ENCODE data around the gene ALK. TPM values are rescaled to one million over a fixed set of nuclear protein-coding genes. Genes with fewer than 3 reads are reported as not detected.

Gene ALK
- total RNA-seq, 8 experiments from 2014 or later, result 0.49 to 8.8 (median 3.8) TPM

DNA sequence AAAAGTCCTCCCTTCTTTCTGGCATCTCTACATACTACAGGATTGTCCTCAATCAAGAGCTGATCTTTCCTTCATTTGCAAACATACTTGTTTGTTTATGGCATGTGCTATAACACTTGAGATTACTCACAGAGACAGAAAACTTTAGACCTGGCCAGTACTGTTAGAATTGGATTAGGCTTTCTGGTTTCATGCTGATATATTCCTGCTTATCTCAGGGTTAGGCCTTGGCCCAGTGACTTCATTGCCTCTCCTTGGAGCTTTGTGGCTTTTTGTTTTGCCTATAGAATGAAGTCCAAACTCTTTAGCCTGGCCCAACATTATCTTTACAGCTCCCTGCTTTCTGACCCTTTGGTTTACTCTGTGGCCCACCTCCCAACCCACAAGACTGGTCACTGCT is 363.3 kb downstream of the ALK start:
- Histone ChIP-seq H3K27ac (no peak overlapping the region), H3K4me1 (replicated peaks in 1 of 2) (peaks cover 2 to 10% of the 10 kb centered on the region in 2 donors), H3K4me3 (no peak overlapping the region)
- ATAC-seq (replicated peaks in 6 of 8), result no peak
- in situ Hi-C loops (cut with MboI; ENCODE audit: low pct_unique_long_range_greater_than_20kb in 2 of 9, low sequenced_read_pairs in 9 of 9, unreplicated experiment in 9 of 9), result no loop called here

DNA sequence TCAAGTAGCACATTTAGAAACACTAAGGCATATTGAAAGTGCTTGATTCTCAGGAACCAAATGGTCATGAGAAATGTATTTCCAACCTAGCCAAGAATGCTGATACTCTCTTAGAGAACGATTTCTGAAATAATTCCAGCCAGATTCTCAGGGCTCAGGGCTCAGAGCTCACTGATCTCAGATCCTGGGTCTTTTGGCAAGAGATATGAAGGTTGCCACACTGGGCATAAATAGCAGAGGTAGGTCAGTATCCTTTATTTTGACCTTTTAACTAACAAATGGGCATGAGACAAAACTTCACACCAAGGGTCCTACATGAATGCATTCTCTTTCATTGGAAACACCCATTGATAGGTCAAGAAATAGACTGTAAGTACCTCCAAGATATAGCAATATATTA is 364.1 kb downstream of the ALK start:
- no peak overlapping the region for H3K27ac ChIP-seq
- 0 to 80% (median 0%) methylated on average over 1 of the region's 1 CpG; no CpG with 5 or more reads in 3 of the 10 experiments for WGBS, 10 experiments
- H3K4me3 ChIP-seq, result no peak overlapping the region
- H3K4me1 ChIP-seq (replicated peaks in 1 of 2), result peaks cover 2 to 10% of the 10 kb centered on the region in 2 donors
- ATAC-seq (replicated peaks in 6 of 8), result no peak
- in situ Hi-C loops (cut with MboI; ENCODE audit: low pct_unique_long_range_greater_than_20kb in 2 of 9, low sequenced_read_pairs in 9 of 9, unreplicated experiment in 9 of 9), result no loop called here

DNA sequence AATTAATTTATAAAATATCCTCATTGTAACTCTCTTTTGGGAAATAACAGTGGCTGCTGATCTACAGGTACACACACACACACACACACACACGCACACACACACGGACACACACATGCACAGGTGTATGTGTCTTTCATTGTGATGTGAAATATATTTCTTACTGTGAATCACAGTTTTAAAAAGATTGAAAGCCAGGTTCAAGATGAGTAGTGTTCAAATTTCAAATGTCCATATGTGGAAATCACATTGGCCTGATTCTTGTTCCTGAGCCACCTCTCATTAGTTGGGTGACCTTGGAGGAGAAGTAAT is 372.4 kb downstream of the ALK start:
- Histone ChIP-seq H3K4me1 (replicated peaks in 1 of 2) (no peaks in the 10 kb centered on the region), H3K27ac (no peak overlapping the region), H3K4me3 (no peak overlapping the region)
- ATAC-seq (replicated peaks in 6 of 8), result no peak
- 40 to 78% (median 67%) methylated on average over 1 to 2 of the region's 2 CpGs; no CpG with 5 or more reads in 5 of the 10 experiments for WGBS, 10 experiments
- in situ Hi-C loops (cut with MboI; ENCODE audit: low pct_unique_long_range_greater_than_20kb in 2 of 9, low sequenced_read_pairs in 9 of 9, unreplicated experiment in 9 of 9), result no loop called here

DNA sequence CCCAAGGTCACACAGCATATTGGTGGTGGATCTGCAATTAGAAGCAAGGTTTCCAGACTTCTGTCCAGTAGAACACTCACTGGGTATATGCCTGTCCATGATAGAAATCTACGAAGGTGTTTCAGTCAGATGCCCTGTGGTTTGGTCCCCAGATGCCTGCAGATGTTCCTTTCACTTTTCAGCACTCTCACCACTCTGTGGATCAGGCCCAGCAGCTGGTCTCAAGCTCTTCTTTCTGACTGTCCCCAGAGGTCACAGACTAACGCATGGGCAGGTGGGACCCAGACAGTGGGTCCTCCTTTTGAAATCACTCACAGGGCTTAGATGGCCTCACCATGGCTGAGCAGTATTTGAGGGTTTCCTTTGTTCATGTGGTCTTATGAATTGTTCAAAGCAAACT is 376.5 kb downstream of the ALK start:
- no peak for ATAC-seq (replicated peaks in 6 of 8)
- no peaks in the 10 kb centered on the region for H3K4me1 ChIP-seq (replicated peaks in 1 of 2)
- H3K27ac ChIP-seq, result no peak overlapping the region
- 40 to 100% (median 93%) methylated on average over 1 to 2 of the region's 2 CpGs; no CpG with 5 or more reads in 6 of the 10 experiments for WGBS, 10 experiments
- in situ Hi-C loops (cut with MboI; ENCODE audit: low pct_unique_long_range_greater_than_20kb in 2 of 9, low sequenced_read_pairs in 9 of 9, unreplicated experiment in 9 of 9), result no loop called here
- no peak overlapping the region for H3K4me3 ChIP-seq

DNA sequence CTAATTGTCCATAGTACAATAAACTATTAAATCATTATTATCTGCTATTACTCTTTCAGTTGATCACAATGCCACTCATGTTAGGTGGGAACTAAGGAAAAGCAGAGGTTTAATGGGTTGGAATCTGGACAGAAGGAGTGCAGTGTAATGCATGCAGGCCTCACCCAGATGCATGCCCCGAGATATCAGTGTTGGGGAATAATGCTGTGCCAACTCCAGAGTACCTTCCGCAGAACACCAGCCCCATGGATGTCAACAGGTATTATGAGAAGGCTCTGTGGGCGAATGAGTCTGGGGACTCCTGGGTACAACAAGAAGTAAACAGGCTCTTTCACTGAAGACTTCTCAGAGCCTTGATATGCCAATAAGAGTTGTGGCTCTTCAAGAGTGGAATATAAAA is 377.4 kb downstream of the ALK start:
- Histone ChIP-seq H3K4me3 (no peak overlapping the region), H3K4me1 (replicated peaks in 1 of 2) (no peaks in the 10 kb centered on the region), H3K27ac (no peak overlapping the region)
- in situ Hi-C loops (cut with MboI; ENCODE audit: low pct_unique_long_range_greater_than_20kb in 2 of 9, low sequenced_read_pairs in 9 of 9, unreplicated experiment in 9 of 9), result no loop called here
- WGBS, 10 experiments, result 0 to 100% (median 70%) methylated on average over 1 to 3 of the region's 3 CpGs; no CpG with 5 or more reads in 5 of the 10 experiments
- ATAC-seq (replicated peaks in 6 of 8), result no peak

DNA sequence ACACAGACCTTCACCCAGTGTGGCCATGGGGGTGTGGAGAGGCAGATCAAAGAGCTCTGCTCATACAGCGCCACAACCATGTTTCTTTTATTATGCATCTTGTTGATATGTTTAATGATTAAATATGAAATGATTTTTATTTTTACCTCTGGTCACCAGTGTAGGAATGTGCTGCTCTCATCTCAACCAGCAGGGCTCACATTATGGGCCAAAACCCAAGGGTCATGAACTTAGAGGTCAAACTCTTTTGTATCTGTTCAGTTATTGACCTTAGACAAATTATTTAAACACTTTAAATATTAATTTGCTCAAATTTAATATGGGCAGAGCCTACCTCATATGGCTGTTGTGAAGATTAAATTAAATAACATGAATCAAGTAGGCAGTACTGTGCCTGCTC is 386.2 kb downstream of the ALK start:
- Histone ChIP-seq H3K4me3 (no peak overlapping the region), H3K27ac (no peak overlapping the region), H3K4me1 (replicated peaks in 1 of 2) (no peaks in the 10 kb centered on the region)
- 0 to 100% (median 73%) methylated on average over 1 of the region's 1 CpG; no CpG with 5 or more reads in 4 of the 10 experiments for WGBS, 10 experiments
- no peak for ATAC-seq (replicated peaks in 6 of 8)
- in situ Hi-C loops (cut with MboI; ENCODE audit: low pct_unique_long_range_greater_than_20kb in 2 of 9, low sequenced_read_pairs in 9 of 9, unreplicated experiment in 9 of 9), result no loop called here

DNA sequence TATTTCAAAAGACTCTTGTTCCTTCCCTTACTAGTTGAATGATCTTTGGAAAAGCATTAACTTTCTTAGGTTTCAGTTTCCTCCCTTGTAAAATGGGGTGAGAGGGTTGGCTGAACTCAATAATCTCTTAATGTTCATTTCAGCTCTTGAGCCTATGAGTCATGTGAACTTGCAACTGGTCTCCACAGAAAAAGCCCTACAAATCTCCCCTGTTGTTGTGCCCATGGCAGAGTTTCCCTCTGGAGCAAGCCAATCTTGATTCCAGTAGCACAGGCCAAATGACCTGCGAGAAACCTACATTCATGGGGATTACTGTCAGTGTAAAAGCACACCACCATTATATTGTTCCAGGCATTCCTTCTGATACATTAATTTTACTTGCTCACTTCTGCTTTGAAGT is 388.9 kb downstream of the ALK start:
- no peak overlapping the region for H3K4me3 ChIP-seq
- peaks cover 0 to 10% of the 10 kb centered on the region in 2 donors for H3K4me1 ChIP-seq (replicated peaks in 1 of 2)
- WGBS, 10 experiments, result 0 to 100% (median 83%) methylated on average over 1 of the region's 1 CpG; no CpG with 5 or more reads in 6 of the 10 experiments
- no peak overlapping the region for H3K27ac ChIP-seq
- ATAC-seq (replicated peaks in 6 of 8), result no peak
- in situ Hi-C loops (cut with MboI; ENCODE audit: low pct_unique_long_range_greater_than_20kb in 2 of 9, low sequenced_read_pairs in 9 of 9, unreplicated experiment in 9 of 9), result no loop called here

DNA sequence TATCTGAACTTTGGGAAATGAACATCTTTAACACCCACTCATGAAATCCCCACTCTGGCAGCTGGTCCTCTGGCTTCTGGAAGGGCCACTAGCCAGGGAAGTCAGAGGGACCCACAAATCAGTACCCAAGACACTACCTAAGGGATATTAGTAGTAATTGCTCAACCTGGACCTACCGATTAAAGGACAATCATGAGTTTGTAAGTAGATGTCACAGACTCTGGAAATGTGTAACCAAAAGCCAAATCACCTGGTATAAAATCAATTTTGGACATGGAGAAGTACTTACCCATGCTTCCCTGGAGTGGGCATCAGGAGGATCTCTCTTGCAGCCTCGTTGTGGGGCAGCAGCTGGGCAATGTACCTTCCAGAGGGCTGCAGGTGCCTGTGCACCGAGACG is 389.8 kb downstream of the ALK start:
- in situ Hi-C loops (cut with MboI; ENCODE audit: low pct_unique_long_range_greater_than_20kb in 2 of 9, low sequenced_read_pairs in 9 of 9, unreplicated experiment in 9 of 9), result no loop called here
- peaks cover 0 to 10% of the 10 kb centered on the region in 2 donors for H3K4me1 ChIP-seq (replicated peaks in 1 of 2)
- no peak overlapping the region for H3K27ac ChIP-seq
- WGBS, 10 experiments, result 80 to 100% (median 97%) methylated on average over 1 to 4 of the region's 4 CpGs; no CpG with 5 or more reads in 3 of the 10 experiments
- ATAC-seq (replicated peaks in 6 of 8), result no peak
- H3K4me3 ChIP-seq, result no peak overlapping the region

DNA sequence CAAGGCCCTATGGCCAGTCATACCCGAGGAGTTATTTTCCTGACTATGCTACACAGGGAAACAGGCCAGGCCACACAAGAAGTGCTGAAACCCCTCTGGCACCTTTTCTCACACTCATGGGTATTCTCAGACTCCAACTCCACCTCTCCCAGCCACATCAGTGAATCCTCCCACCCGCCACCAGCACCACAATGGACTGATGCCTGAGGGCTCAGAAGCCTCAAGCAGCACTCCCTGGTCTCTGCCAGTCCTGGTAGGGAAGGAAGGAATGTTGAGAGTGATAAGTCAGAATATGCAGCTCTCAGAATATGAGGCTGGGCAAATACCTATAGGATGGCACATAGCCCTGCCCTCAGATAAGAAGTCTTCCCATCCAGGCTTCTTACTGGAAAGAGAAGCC is 391.1 kb downstream of the ALK start:
- peaks cover 0 to 10% of the 10 kb centered on the region in 2 donors for H3K4me1 ChIP-seq (replicated peaks in 1 of 2)
- H3K4me3 ChIP-seq, result no peak overlapping the region
- no peak for ATAC-seq (replicated peaks in 6 of 8)
- WGBS, 10 experiments, result 71 to 100% (median 88%) methylated on average over 1 of the region's 2 CpGs; no CpG with 5 or more reads in 5 of the 10 experiments
- no peak overlapping the region for H3K27ac ChIP-seq
- in situ Hi-C loops (cut with MboI; ENCODE audit: low pct_unique_long_range_greater_than_20kb in 2 of 9, low sequenced_read_pairs in 9 of 9, unreplicated experiment in 9 of 9), result no loop called here

DNA sequence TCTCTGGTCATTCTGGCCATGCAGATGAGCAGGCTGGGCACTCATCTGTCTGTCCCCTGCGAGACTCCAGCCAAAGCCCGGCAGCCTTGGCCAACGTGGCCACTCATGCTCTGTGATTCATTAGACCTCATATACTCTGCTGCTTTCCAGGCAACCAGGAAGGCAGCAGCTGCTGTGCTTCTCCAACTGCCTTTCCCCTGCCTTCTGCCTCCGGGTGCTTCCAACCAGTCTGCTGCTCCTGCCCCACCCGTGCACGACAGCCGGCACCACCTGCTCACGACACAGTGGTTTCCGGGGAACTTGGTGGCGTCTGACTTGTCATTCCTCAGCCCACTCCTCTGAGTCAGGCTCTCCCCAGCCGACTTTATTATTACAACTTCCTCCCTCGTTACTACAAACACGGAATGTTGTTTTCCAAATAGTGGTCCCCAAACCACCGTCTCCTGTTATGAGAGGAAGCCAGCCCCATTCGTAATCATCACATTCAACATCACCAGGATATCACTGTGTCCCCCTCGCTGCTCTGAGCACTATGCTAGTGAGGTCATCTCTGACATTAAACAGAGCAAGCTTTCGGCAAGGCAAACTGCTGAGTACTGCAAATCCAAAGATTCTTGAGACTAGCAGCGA is 392.4 kb downstream of the ALK start:
- peak; percentile 22 to 98 (median 95) for ATAC-seq (replicated peaks in 6 of 8)
- Histone ChIP-seq H3K4me3 (no peak overlapping the region), H3K27ac (no peak overlapping the region), H3K4me1 (replicated peaks in 1 of 2) (peaks cover 0 to 10% of the 10 kb centered on the region in 2 donors)
- in situ Hi-C loops (cut with MboI; ENCODE audit: low pct_unique_long_range_greater_than_20kb in 2 of 9, low sequenced_read_pairs in 9 of 9, unreplicated experiment in 9 of 9), result no loop called here
- 3 to 90% (median 57%) methylated on average over 1 to 10 of the region's 18 CpGs; no CpG with 5 or more reads in 2 of the 10 experiments for WGBS, 10 experiments

DNA sequence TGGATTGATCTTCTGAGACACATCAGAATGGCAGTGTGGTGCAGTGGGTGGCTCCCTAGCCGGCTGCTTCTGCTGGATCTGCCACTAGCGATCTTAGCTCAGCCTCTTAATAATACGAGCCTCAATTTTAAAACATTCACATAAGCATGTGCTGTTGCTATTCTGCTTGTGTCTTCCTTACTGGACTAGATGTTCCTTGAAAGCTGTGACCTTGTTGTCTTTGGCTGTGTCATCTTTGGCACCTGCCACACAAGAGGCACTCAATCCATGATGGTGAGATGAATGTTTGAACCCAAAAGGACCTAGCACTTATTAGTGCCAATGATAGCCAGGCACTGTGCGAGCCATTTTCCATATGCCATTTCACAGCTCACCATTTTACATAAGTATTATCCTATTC is 393.0 kb downstream of the ALK start:
- Histone ChIP-seq H3K27ac (no peak overlapping the region), H3K4me1 (replicated peaks in 1 of 2) (peaks cover 0 to 10% of the 10 kb centered on the region in 2 donors), H3K4me3 (no peak overlapping the region)
- 57 to 100% (median 83%) methylated on average over 1 to 4 of the region's 4 CpGs; no CpG with 5 or more reads in 4 of the 10 experiments for WGBS, 10 experiments
- in situ Hi-C loops (cut with MboI; ENCODE audit: low pct_unique_long_range_greater_than_20kb in 2 of 9, low sequenced_read_pairs in 9 of 9, unreplicated experiment in 9 of 9), result no loop called here
- ATAC-seq (replicated peaks in 6 of 8), result no peak

DNA sequence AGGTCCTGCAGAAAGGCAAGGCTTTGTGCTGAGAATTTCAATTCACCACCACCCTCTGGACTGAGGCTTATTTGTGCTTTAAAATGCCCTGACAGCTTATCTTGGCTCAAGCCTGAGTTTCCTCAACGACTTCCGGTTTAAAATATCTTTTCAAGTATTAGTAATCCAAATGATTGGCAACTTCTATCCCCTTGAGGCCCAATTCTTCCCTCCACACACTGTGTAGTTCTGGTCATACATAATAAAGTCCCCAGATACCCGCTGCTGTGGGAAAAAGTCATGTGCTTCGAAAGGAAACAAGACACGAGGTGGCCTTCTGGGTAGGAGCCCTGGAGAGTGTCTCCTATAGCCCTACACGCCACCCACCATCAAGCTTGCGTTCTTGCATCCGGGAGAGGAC is 393.4 kb downstream of the ALK start:
- 87 to 100% (median 96%) methylated on average over 1 to 5 of the region's 8 CpGs; no CpG with 5 or more reads in 3 of the 10 experiments for WGBS, 10 experiments

DNA sequence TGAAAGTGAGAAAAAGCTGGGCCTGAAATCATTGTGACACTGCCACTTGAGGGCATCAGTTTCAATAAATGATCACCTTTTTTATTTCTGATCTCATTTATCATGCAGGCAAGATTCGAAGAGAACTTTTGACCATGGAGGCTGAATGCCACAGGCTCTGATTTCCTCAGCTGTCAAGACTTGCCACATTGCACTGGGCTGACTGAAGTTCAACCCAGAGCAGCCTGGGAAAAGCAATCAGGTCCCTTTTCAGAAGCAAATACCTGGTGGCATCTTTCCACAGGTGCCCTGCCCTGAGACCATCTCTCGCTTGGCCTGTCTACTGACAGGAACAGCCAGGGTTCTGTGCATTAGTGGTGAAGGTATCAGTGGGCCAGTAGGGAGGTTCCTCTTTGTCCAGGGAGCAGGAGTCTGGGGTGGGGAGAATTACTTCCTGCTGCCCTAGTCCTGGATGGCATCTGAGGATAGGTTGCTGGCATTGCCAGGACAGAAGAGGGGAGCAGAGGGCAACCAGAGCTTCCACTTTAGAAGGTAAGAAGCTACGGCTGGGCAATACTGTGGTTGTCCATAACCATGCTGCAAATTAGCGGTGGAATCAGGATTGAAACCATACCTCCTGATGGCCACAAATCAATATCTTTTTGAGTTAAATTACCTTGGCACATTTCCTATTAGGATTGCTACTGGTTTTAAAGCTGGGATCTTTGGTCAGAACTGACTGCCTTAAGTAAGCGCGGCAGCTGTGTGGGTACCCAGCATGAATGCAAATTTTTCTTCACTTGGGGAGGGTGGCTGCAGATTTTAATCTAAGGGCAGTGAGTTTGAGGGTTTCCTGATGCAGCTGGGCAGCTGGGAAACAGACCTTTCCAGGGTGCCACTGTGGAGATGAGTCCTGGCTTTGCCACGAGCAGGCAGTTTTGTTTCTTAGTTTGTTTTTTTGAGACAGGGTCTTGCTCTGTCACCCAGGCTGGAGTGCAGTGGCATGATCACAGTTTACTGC is 394.5 kb downstream of the ALK start:
- no peak overlapping the region for H3K4me3 ChIP-seq
- in situ Hi-C loops (cut with MboI; ENCODE audit: low pct_unique_long_range_greater_than_20kb in 2 of 9, low sequenced_read_pairs in 9 of 9, unreplicated experiment in 9 of 9), result no loop called here
- 50 to 100% (median 90%) methylated on average over 1 to 7 of the region's 7 CpGs; no CpG with 5 or more reads in 1 of the 10 experiments for WGBS, 10 experiments
- H3K4me1 ChIP-seq (replicated peaks in 1 of 2), result peaks cover 0 to 10% of the 10 kb centered on the region in 2 donors
- H3K27ac ChIP-seq, result no peak overlapping the region
- no peak for ATAC-seq (replicated peaks in 6 of 8)

More for the DNA sequence above, 393.4 kb downstream of the ALK start:
- H3K4me3 ChIP-seq, result no peak overlapping the region
- peaks cover 0 to 10% of the 10 kb centered on the region in 2 donors for H3K4me1 ChIP-seq (replicated peaks in 1 of 2)
- no peak for ATAC-seq (replicated peaks in 6 of 8)
- in situ Hi-C loops (cut with MboI; ENCODE audit: low pct_unique_long_range_greater_than_20kb in 2 of 9, low sequenced_read_pairs in 9 of 9, unreplicated experiment in 9 of 9), result no loop called here
- no peak overlapping the region for H3K27ac ChIP-seq
